ENCODE results near the gene HNRNPDL. TPM values are rescaled to one million over a fixed set of nuclear protein-coding genes. Genes with fewer than 3 reads are reported as not detected.
A peak's percentile ranks its signal among the peaks of the same experiment; 100 is the strongest.

The HNRNPDL gene
- total RNA-seq, 2 experiments from 2014 or later, result 461 to 467 TPM

GRCh38 chr4:82381235-82381634 is 49.0 kb downstream of the HNRNPDL start:
- Histone ChIP-seq H3K27ac (ENCODE audit: low read depth in 1 of 2, low read length in 2 of 2) (no peak overlapping the region), H3K27me3 (ENCODE audit: control insufficient read depth in 1 of 2, insufficient read depth in 2 of 2, low read length in 2 of 2) (no peaks in the 10 kb centered on the region), H3K4me3 (ENCODE audit: low read length) (no peak overlapping the region), H3K9me3 (ENCODE audit: control insufficient read depth in 1 of 2, insufficient read depth in 1 of 2, low read length in 2 of 2) (peaks cover 0 to 3% of the 10 kb centered on the region in 2 experiments), H3K36me3 (ENCODE audit: insufficient read depth, low read length) (no peaks in the 10 kb centered on the region), H3K4me1 (ENCODE audit: insufficient read depth, low read length) (peaks cover 4% of the 10 kb centered on the region)
- Mint-ChIP-seq H3K4me3 (no peak overlapping the region), H3K4me1 (ENCODE audit: low read depth) (peaks cover 27% of the 10 kb centered on the region), H3K27ac (no peak overlapping the region), H3K9me3 (no peaks in the 10 kb centered on the region), H3K27me3 (no peaks in the 10 kb centered on the region), H3K36me3 (ENCODE audit: low read depth) (peaks cover 2% of the 10 kb centered on the region)
- POLR2A ChIA-PET, result interaction anchor here (2.0 kb wide), 2 partner anchors 47 to 48 kb away, joined by 5 to 7 read pairs; partner anchors contain the start of gene HNRNPDL
- DNase-seq (no peak), ATAC-seq (ENCODE audit: poor library complexity) (no peak)
- TF ChIP-seq CTCF (IDR thresholded peaks at IDR 0.05), result no peak
- intact Hi-C loops (cut with DNase I, micrococcal nuclease), result no loop called here
- CTCF ChIA-PET, result no interaction called here

GRCh38 chr4:82380831-82381230 is 49.4 kb downstream of the HNRNPDL start:
- TF ChIP-seq CTCF (IDR thresholded peaks at IDR 0.05), result no peak
- no peak for DNase-seq
- intact Hi-C loops (cut with DNase I, micrococcal nuclease), result no loop called here
- no peak overlapping the region for H3K27ac Mint-ChIP-seq
- peaks cover 0 to 3% of the 10 kb centered on the region in 2 experiments for H3K9me3 ChIP-seq (ENCODE audit: control insufficient read depth in 1 of 2, insufficient read depth in 1 of 2, low read length in 2 of 2)
- H3K36me3 ChIP-seq (ENCODE audit: insufficient read depth, low read length), result no peaks in the 10 kb centered on the region
- ChIA-PET POLR2A (interaction anchor here (0.6 to 2.0 kb wide), 2 partner anchors 49 to 236 kb away, joined by 3 to 7 read pairs; partner anchors contain the start of gene HNRNPDL), CTCF (interaction anchor here (2.1 kb wide), 1 partner anchor 51 kb away, joined by 6 read pairs; no protein-coding TSS in a partner anchor)
- H3K27ac ChIP-seq (ENCODE audit: low read depth in 1 of 2, low read length in 2 of 2), result no peak overlapping the region
- peaks cover 7% of the 10 kb centered on the region for H3K4me1 ChIP-seq (ENCODE audit: insufficient read depth, low read length)
- peaks cover 6% of the 10 kb centered on the region for H3K36me3 Mint-ChIP-seq (ENCODE audit: low read depth)
- H3K4me3 ChIP-seq (ENCODE audit: low read length), result no peak overlapping the region
- H3K9me3 Mint-ChIP-seq, result no peaks in the 10 kb centered on the region
- peaks cover 31% of the 10 kb centered on the region for H3K4me1 Mint-ChIP-seq (ENCODE audit: low read depth)
- H3K4me3 Mint-ChIP-seq, result no peak overlapping the region
- no peak for ATAC-seq (ENCODE audit: poor library complexity)
- H3K27me3 Mint-ChIP-seq, result no peaks in the 10 kb centered on the region
- no peaks in the 10 kb centered on the region for H3K27me3 ChIP-seq (ENCODE audit: control insufficient read depth in 1 of 2, insufficient read depth in 2 of 2, low read length in 2 of 2)

GRCh38 chr4:82380344-82380743 is 49.9 kb downstream of the HNRNPDL start:
- intact Hi-C loops (cut with DNase I, micrococcal nuclease), result no loop called here
- Histone ChIP-seq H3K9me3 (ENCODE audit: control insufficient read depth in 1 of 2, insufficient read depth in 1 of 2, low read length in 2 of 2) (peaks cover 0 to 3% of the 10 kb centered on the region in 2 experiments), H3K27me3 (ENCODE audit: control insufficient read depth in 1 of 2, insufficient read depth in 2 of 2, low read length in 2 of 2) (no peaks in the 10 kb centered on the region), H3K36me3 (ENCODE audit: insufficient read depth, low read length) (no peaks in the 10 kb centered on the region), H3K4me1 (ENCODE audit: insufficient read depth, low read length) (peaks cover 8% of the 10 kb centered on the region), H3K27ac (ENCODE audit: low read depth in 1 of 2, low read length in 2 of 2) (no peak overlapping the region), H3K4me3 (ENCODE audit: low read length) (no peak overlapping the region)
- TF ChIP-seq CTCF (IDR thresholded peaks at IDR 0.05), result no peak
- no peak for ATAC-seq (ENCODE audit: poor library complexity)
- ChIA-PET CTCF (interaction anchor here (2.1 kb wide), 1 partner anchor 51 kb away, joined by 6 read pairs; no protein-coding TSS in a partner anchor), POLR2A (interaction anchor here (0.6 to 2.0 kb wide), 2 partner anchors 49 to 235 kb away, joined by 3 to 7 read pairs; partner anchors contain the start of gene HNRNPDL)
- peak in 1 of 14 experiments; percentile 8 for DNase-seq
- H3K27me3 Mint-ChIP-seq, result no peaks in the 10 kb centered on the region
- H3K9me3 Mint-ChIP-seq, result no peaks in the 10 kb centered on the region
- no peak overlapping the region for H3K4me3 Mint-ChIP-seq
- H3K36me3 Mint-ChIP-seq (ENCODE audit: low read depth), result peaks cover 9% of the 10 kb centered on the region
- H3K27ac Mint-ChIP-seq, result no peak overlapping the region
- peaks cover 35% of the 10 kb centered on the region for H3K4me1 Mint-ChIP-seq (ENCODE audit: low read depth)

All from CD4-positive, alpha-beta T cell (primary cell).